ENCODE results near the gene ITFG1. TPM values are rescaled to one million over a fixed set of nuclear protein-coding genes. Genes with fewer than 3 reads are reported as not detected.

ITFG1 gene
- total and polyA plus RNA-seq, 2 donors from 2014 or later: 63.7 to 69.7 TPM

DNA sequence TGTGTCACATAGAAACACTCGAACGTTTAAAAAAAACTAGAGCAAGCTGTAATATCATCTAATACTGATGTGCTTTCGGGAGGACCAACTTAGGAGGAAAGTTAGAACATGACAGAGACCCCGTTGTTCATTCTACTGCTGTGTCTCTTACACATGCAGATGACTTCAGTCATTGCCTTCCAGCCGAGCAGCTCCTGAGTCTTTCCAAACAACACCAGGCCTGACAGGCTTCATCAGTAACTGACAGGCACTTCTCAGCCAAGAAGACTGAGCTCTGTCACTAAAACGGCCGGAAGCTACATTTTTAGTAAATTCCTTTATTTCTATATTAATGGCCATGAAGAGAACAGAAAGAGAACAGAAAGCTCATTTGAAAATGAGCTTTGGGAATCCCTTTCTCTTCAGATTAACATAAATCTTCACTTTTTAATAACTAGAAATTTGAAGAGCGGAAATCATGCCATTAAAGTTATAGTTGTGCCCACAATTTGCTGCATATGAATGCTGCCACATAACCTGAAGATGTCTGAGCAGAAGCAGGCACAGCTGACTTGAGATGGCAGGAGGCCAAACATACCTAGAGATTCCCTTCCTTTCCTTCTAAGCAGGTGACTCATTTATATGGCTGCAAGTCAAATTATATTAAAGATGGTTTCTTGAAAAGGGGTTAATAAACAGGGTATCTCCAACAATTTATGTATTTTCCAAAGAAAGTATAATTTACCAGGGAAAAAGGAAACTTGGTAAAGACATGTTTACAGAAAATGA lies 148.9 kb downstream of the ITFG1 start:
- no peak for FAIRE-seq
- H3K36me3 ChIP-seq (ENCODE audit: control insufficient read depth in 2 of 3, insufficient read depth in 3 of 3, low read length in 3 of 3): no peaks in the 10 kb centered on the region

DNA sequence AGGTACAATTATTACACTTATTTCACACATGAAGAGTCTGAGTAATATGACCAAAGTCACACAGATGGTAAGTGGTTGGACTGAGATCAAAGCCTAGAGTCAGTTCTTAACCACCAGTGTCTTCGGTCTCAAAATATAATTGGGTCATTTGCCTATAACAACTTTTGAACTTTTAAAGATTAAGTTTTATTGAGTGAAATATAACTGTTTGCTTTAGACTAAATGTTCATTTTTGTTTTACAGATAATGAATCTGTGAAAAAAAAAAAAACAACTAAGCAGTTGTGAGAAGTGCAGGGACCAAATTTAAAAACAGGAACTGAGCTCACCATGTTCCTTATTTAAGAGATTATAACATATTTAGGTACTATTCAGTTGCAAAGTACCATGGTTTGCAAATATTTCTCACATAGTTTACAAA lies 150.1 kb downstream of the ITFG1 start:
- H3K4me3 ChIP-seq (ENCODE audit: low read length in 3 of 3): no peak overlapping the region
- no peaks in the 10 kb centered on the region for H3K27me3 ChIP-seq (ENCODE audit: control insufficient read depth, insufficient read depth, low read length)
- no peaks in the 10 kb centered on the region for H3K4me1 ChIP-seq (ENCODE audit: control insufficient read depth in 2 of 3, insufficient read depth in 2 of 3, low read depth in 1 of 3, low read length in 3 of 3)
- DNase-seq: no peak
- intact Hi-C loops (cut with DNase I): no loop called here
- H3K27ac ChIP-seq (ENCODE audit: low read depth in 2 of 2, low read length in 2 of 2): no peak overlapping the region
- no peaks in the 10 kb centered on the region for H3K9me3 ChIP-seq (ENCODE audit: control insufficient read depth in 2 of 3, insufficient read depth in 1 of 3, low read length in 3 of 3)
- no peaks in the 10 kb centered on the region for H3K36me3 ChIP-seq (ENCODE audit: control insufficient read depth in 2 of 3, insufficient read depth in 3 of 3, low read length in 3 of 3)
- no peak overlapping the region for H3K9ac ChIP-seq (ENCODE audit: low read length in 3 of 3)
- FAIRE-seq: no peak
- TF ChIP-seq, protein P1, sequence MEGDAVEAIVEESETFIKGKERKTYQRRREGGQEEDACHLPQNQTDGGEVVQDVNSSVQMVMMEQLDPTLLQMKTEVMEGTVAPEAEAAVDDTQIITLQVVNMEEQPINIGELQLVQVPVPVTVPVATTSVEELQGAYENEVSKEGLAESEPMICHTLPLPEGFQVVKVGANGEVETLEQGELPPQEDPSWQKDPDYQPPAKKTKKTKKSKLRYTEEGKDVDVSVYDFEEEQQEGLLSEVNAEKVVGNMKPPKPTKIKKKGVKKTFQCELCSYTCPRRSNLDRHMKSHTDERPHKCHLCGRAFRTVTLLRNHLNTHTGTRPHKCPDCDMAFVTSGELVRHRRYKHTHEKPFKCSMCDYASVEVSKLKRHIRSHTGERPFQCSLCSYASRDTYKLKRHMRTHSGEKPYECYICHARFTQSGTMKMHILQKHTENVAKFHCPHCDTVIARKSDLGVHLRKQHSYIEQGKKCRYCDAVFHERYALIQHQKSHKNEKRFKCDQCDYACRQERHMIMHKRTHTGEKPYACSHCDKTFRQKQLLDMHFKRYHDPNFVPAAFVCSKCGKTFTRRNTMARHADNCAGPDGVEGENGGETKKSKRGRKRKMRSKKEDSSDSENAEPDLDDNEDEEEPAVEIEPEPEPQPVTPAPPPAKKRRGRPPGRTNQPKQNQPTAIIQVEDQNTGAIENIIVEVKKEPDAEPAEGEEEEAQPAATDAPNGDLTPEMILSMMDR (IDR thresholded peaks at IDR 0.05; ENCODE audit: borderline replicate concordance, extremely low read depth, insufficient read depth): no peak

More for the DNA sequence above, 148.9 kb downstream of the ITFG1 start:
- no peak for DNase-seq
- Histone ChIP-seq H3K9ac (ENCODE audit: low read length in 3 of 3) (no peak overlapping the region), H3K27me3 (ENCODE audit: control insufficient read depth, insufficient read depth, low read length) (no peaks in the 10 kb centered on the region), H3K4me1 (ENCODE audit: control insufficient read depth in 2 of 3, insufficient read depth in 2 of 3, low read depth in 1 of 3, low read length in 3 of 3) (no peaks in the 10 kb centered on the region), H3K9me3 (ENCODE audit: control insufficient read depth in 2 of 3, insufficient read depth in 1 of 3, low read length in 3 of 3) (no peaks in the 10 kb centered on the region), H3K27ac (ENCODE audit: low read depth in 2 of 2, low read length in 2 of 2) (no peak overlapping the region), H3K4me3 (ENCODE audit: low read length in 3 of 3) (no peak overlapping the region)
- intact Hi-C loops (cut with DNase I): no loop called here
- TF ChIP-seq, protein P1 (IDR thresholded peaks at IDR 0.05; ENCODE audit: borderline replicate concordance, extremely low read depth, insufficient read depth): no peak

DNA sequence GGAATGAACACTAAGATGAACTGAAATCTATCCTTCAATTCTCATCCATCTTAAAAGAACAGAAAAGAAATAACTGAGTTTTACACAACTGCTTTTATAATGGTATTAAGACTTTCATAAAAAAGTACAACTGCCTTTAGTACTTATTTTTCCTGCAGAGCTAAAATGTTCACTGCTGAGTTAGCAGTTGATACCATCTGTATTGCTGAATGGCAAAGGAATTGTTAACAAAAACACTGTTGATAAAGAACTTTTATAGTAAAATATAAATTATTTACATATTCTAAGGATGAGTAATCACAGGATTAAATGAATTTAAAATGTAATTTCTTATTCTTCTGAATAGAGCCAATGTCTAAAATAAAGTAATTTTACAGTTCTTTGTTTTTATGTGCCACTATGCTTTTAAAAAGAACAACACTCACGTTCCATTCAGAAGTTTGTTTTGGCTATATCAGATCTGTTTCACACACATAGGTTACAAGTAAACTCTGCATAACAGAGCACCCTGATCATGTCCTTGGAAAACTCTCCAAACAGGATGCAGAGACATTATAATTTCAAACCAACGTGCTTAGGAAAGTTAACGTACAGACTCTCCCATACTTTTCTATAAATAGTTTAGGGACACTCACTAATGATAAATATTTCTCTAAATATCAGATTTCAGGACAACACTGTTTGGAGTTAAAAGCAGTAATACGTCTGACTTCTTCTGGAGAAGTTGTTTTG lies 151.1 kb downstream of the ITFG1 start:
- FAIRE-seq (no peak), DNase-seq (no peak)
- no peak overlapping the region for H3K27ac ChIP-seq (ENCODE audit: low read depth in 2 of 2, low read length in 2 of 2)
- no peak overlapping the region for H3K4me3 ChIP-seq (ENCODE audit: low read length in 3 of 3)
- intact Hi-C loops (cut with DNase I): no loop called here
- H3K9ac ChIP-seq (ENCODE audit: low read length in 3 of 3): no peak overlapping the region
- no peaks in the 10 kb centered on the region for H3K36me3 ChIP-seq (ENCODE audit: control insufficient read depth in 2 of 3, insufficient read depth in 3 of 3, low read length in 3 of 3)
- H3K27me3 ChIP-seq (ENCODE audit: control insufficient read depth, insufficient read depth, low read length): no peaks in the 10 kb centered on the region
- H3K9me3 ChIP-seq (ENCODE audit: control insufficient read depth in 2 of 3, insufficient read depth in 1 of 3, low read length in 3 of 3): no peaks in the 10 kb centered on the region
- TF ChIP-seq, protein P1 (IDR thresholded peaks at IDR 0.05; ENCODE audit: borderline replicate concordance, extremely low read depth, insufficient read depth): no peak
- H3K4me1 ChIP-seq (ENCODE audit: control insufficient read depth in 2 of 3, insufficient read depth in 2 of 3, low read depth in 1 of 3, low read length in 3 of 3): no peaks in the 10 kb centered on the region

Measured in kidney (tissue), 14 donors.